ENCODE measurements around the gene RUNX2. TPM values are rescaled to one million over a fixed set of nuclear protein-coding genes. Genes with fewer than 3 reads are reported as not detected.

Gene RUNX2
- total and polyA plus RNA-seq, 2 of the 8 experiments (the other 6 are each of a cell fraction or from before 2014, with no cell fraction given) = 0.26 to 1.2 TPM

DNA sequence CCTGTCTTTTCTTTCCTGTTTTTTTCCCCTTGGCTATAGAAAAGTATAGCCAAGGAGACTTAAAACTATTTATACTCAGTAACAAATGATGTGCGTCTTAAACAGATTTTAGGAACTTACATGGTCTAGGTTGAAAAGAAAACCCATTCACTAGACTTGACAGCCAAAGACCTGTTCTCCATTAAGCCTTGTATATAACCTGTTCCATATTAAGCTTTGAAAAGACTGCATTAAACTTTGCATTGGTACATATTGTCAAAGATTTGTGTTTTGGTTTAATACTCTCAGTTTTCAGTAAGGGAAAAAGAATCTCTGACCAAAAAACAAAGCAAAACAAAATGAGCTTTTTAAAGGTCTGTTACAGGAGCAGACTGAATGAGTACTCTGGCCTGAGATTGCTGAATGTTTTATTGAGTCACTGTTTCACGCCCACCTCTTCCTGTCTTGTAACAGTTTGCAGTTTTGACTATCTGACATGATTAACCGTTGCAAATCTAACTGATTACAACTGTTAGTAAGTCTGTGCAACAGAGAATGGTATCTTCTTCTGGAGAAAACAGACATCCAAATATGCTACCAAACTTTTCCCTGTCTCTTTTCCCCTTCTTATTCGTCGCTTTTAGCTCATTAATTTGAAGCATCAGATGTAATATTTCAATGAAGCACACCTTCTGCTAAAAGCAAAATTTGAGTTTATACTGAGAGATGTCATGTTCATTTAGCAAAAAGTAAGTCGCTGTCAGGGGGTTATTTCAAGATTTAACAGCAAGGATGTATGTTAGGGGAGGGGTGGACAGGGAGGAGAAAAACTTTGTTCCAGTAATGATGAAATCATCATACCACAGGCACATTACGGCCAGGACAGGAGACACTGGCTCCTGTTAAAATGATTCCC is 108.7 kb downstream of the RUNX2 start (continued):
- TF ChIP-seq TAF1 (IDR thresholded peaks at IDR 0.05; ENCODE audit: low read depth, low read length) (no peak), POLR2AphosphoS5 (IDR thresholded peaks at IDR 0.05; ENCODE audit: low read depth, low read length) (no peak), CREB1 (IDR thresholded peaks at IDR 0.05) (no peak), POU5F1 (IDR thresholded peaks at IDR 0.05; ENCODE audit: low read depth, low read length) (no peak), RBBP5 (IDR thresholded peaks at IDR 0.05; ENCODE audit: borderline replicate concordance, low read depth, low read length) (no peak), MAFK (IDR thresholded peaks at IDR 0.05; ENCODE audit: low read depth, low read length) (no peak), SIN3A (conservative IDR thresholded peaks at IDR 0.05 in 1 of 2, IDR thresholded peaks at IDR 0.05 in 1 of 2; ENCODE audit: low read depth in 1 of 2, low read length in 2 of 2) (no peak), BCL11A (IDR thresholded peaks at IDR 0.05; ENCODE audit: low read depth in 2 of 2, low read length in 2 of 2) (no peak), NANOG (IDR thresholded peaks at IDR 0.05; ENCODE audit: insufficient read depth, low read depth, low read length, poor library complexity, severe bottlenecking) (no peak)
- TF ChIP-seq, protein P1, sequence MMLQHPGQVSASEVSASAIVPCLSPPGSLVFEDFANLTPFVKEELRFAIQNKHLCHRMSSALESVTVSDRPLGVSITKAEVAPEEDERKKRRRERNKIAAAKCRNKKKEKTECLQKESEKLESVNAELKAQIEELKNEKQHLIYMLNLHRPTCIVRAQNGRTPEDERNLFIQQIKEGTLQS (IDR thresholded peaks at IDR 0.05; ENCODE audit: insufficient read depth, low read depth, low read length) = no peak

All from H1 (cell line).